ENCODE data around the gene PRDM12. TPM values are rescaled to one million over a fixed set of nuclear protein-coding genes. Genes with fewer than 3 reads are reported as not detected.
A peak's percentile ranks its signal among the peaks of the same experiment; 100 is the strongest.
"Not testable (repeated sequence)": the region's sequence is repeated elsewhere in the genome, so short reads cannot be mapped to it uniquely, and the experiment has no call there.

The PRDM12 gene
- total RNA-seq, 1 donor from 2014 or later: 0.08 TPM

DNA sequence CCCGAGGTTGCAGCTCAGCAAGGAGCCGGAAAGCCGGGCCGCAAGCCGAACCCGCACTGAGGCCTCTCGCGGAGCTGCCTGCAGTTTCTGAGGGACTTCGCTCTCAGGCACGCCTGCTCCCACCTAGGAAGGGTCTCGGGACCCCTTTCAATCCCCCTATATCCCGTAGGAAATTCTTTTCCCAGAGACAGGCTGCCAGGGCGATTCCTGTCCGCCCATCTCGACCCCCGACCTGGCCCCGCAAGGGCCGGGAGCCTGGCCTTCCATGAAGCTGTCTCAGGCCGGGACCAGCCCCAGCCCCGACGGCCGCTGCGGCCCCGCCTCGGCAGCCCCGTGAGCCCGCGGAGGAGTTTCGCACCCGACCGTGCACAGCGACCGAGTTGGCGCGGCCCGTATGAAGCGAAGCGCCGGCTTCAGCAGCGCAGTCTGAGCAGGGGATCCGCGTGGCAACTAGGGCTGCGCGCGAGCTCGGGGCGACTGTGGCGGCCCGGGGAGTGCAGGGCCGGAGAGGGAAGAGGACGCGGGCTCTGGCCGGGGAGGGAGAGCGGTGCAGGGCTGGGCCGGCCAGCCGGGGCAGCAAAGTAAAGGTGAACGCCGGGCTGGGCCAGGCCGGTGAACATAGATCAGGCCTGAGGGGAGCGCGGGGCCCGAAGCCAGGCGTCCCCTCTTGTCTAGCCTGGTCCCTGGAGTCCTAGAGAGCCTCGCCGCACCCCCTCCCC, 977 bp upstream of the PRDM12 start:
- ATAC-seq: peak; percentile 63
- DNase-seq (ENCODE audit: low spot score): no peak

- DNase-seq (ENCODE audit: low spot score) (no peak), ATAC-seq (no peak)
Measured at GRCh38 chr9:130663977-130664250, 480 bp upstream of the PRDM12 start.

- no peak for ATAC-seq
- DNase-seq (ENCODE audit: low spot score): no peak
Measured at GRCh38 chr9:130665029-130665430, 636 bp downstream of the PRDM12 start.

- ATAC-seq (peak; percentile 10), DNase-seq (ENCODE audit: low spot score) (no peak)
Measured at GRCh38 chr9:130665431-130666392, 1.3 kb downstream of the PRDM12 start.

DNA sequence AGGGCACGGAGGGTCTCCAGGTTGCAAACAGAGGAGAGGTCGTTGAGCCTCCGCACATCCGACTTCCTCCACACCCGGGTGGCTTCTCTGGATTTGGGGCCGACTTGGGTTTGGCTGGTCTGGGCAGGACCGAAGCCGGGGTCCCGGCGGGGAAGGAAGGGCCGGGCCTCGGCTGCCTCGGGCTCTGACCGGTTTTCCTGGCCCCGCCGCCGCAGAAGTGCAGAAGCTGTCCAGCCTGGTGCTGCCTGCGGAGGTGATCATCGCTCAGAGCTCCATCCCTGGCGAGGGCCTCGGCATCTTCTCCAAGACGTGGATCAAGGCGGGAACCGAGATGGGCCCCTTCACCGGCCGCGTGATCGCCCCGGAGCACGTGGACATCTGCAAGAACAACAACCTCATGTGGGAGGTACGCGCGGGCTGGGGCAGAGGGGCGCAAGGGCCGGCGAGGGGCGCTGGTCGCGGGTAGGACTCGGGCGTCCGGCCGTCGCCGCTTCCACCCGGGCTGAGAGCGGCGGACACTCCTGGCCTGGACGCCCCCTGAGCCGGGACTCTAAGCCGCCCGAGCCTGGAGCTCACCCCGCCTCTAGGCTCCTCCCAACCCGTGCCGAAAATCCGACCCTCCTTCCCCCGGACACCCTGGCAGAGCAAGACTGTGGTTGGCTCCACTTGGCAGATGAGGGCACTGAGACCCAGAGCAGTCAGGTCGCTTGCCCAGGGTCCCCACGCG, 2.2 kb downstream of the PRDM12 start:
- no peak for DNase-seq (ENCODE audit: low spot score)
- ATAC-seq: no peak

DNA sequence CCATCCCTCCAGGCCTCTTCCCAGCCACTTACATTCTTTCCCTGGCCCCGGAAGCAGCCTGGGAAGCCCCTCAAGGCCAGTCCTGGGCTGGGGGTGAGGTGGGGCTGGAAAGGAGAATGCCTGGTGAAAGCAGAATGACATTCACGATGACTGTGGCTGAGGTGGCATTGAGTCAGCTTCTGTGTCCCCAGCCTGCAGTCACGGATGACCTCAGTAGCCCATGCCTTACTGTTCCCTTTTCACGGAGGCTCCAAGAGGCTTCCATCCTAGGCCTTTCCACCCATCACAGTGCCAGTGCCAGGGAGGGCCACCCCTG, 2.7 kb downstream of the PRDM12 start:
- DNase-seq (ENCODE audit: low spot score) (no peak), ATAC-seq (no peak)

- ATAC-seq (no peak), DNase-seq (ENCODE audit: low spot score) (no peak)
Measured at GRCh38 chr9:130668196-130668595, 3.8 kb downstream of the PRDM12 start.

GRCh38 chr9:130668659-130669058, 4.3 kb downstream of the PRDM12 start:
- DNase-seq (ENCODE audit: low spot score) (no peak), ATAC-seq (no peak)

- DNase-seq (ENCODE audit: low spot score) (no peak), ATAC-seq (no peak)
Measured at GRCh38 chr9:130669965-130670364, 5.6 kb downstream of the PRDM12 start.

DNA sequence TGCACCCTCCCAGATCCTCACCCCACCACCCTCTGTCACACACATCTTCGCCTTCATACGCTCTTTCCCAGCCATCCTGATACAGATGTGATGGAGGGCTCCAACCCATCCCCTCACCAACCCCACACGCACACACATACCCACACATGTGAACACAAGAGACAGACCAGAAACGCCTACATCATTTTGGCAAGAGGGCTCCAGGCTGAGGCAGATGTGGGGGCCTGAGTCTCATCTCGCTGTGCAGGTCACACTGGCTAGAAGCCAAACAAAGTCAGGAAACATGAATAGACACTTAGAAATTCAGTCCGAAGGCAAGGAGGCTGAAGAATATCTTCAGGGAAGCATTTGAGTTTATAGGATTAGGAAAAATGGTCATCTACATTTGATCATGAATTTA, 6.2 kb downstream of the PRDM12 start:
- ATAC-seq: no peak
- DNase-seq (ENCODE audit: low spot score): no peak

- DNase-seq (ENCODE audit: low spot score): no peak
- ATAC-seq: no peak
Measured at GRCh38 chr9:130672466-130672865, 8.1 kb downstream of the PRDM12 start.

DNA sequence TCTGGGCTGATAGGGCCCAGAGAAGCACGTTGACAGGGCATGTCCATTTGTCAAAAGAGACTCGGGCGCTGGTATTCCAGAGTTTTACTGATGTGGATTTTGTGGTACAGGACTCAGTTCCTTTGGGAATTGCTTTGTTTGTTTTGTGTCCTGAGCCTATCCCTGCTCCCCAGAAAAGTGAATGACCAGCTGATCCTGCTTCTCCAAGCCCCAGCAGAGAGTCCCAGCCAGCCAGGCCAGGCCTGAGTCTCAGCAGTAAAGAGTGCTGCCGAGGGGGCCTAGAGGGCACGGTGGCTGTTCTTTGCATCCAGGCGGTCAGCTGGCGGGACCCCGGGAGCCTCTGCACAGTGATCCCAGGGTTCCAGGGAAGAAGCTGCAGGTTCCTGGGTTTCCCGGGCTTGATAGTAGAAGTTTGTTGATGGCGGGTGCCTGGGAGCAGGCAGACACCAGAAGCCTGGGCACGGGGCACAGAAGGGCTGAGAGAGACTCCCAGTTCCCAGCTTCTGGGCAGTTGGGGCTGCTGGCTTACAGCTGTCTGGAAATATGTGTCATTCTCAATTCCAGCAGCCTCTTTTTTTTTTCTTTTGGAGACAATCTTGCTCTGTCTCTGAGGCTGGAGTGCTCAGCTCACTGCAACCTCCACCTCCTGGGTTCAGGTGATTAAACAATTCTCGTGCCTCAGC, 8.7 kb downstream of the PRDM12 start:
- ATAC-seq: no peak
- DNase-seq (ENCODE audit: low spot score): no peak

GRCh38 chr9:130675396-130675795, 11.0 kb downstream of the PRDM12 start:
- no peak for ATAC-seq
- DNase-seq (ENCODE audit: low spot score): no peak

DNA sequence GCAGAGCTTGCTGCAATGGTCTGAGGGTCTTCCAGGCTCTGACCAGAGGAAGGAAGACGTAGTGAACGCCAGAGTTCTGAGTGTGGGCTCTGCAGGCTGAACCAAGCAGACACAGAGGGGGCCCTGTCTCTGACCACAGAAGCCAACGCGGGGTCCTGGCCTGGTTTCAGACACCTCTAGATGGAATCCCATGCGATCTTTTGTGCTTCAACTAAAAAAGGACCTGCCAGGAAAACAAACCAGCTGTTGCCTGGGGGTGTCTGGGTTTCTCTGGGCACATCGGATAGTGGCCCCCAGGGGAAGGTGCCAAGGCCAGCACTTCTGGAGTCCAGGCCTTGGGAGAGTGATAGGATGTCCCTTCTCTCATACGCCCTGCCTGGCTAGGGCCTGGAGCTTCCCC, 12.9 kb downstream of the PRDM12 start:
- no peak for ATAC-seq
- DNase-seq (ENCODE audit: low spot score): no peak

DNA sequence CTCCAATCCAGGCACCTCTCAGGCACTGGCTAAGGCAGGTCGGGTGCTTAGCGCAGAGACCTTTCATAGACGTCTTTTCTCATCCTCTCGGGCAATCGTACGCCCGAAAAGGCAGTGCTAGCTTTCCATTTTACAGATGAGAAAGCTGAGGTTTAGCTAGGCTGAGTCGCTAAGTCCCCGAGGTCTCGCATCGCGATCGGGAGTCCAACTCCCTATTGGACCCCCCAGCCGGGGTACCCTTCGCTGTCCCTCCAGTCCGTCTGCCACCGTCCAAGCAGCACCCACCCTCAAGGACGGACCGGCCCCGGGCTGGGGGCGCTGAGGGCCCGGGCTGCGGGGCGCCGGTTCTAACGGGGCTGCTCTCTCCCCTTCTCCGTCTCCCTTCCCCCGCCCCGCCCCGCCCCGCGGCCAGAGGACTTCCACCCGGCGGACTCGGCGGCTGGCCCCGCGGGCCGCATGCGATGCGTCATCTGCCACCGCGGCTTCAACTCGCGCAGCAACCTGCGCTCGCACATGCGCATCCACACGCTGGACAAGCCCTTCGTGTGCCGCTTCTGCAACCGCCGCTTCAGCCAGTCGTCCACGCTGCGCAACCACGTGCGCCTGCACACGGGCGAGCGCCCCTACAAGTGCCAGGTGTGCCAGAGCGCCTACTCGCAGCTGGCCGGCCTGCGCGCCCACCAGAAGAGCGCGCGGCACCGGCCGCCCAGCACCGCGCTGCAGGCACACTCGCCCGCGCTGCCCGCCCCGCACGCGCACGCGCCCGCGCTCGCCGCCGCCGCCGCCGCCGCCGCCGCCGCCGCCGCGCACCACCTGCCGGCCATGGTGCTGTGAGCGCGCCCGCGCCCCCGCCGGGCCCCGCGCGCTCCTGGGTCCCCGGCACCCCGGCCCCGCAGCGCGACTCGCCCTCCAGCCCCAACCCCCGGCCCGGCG, 16.7 kb downstream of the PRDM12 start:
- peak; percentile 73 for ATAC-seq
- peak; percentile 91 for DNase-seq (ENCODE audit: low spot score)

- DNase-seq (ENCODE audit: low spot score) (peak; percentile 60), ATAC-seq (peak; percentile 29)
Measured at GRCh38 chr9:130681769-130682420, 17.5 kb downstream of the PRDM12 start.

DNA sequence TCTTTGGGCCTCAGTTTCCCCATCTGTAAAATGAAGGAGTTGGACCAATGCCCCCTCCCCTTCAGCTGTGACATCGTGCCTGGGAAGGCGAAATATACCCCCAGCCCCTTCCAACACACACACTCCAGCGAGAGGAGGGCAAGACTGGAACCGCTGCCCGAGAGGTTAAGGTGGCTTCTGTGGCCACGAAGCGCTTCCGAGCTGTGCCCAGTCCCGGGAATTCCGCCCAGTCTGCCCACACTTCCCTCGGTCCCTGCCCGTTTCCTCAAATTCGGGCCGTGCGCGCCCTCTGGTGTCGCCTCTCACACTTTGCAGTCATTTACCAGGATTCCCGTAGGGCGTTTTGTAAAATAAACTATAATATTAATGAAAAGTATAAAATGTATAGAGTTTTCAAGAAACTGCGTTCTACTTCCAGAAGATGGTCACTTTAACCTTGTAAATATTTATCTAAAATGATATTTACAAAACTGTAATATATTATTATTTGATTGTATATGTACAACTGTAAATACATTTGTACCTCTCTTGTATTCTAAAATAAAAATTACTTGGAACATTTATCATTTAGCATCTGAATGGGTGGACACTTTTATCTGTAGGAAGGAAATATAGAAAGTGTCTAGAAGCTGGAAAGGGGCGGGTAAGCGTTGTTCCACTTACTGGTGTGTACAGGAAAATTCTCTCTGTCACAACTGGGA, 18.2 kb downstream of the PRDM12 start:
- DNase-seq (ENCODE audit: low spot score) (peak; percentile 87), ATAC-seq (peak; percentile 80)

DNA sequence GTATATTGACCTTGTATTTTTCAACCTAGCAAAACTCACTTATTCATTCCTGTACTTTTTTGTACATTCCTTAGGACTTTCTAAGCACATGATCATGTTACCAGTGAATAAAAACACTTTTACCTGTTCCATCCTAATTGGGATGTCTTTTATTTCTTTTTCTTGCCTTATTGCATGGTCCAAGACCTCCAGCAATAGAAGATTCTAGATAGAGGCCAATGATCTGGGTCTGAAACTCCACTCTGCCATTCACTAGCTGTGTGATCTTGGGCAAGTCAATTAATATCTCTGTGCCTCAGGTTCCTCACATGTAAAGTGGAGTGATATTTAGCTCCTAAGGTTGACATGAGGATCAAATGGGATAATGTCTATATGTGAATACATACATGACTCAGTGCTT, 20.7 kb downstream of the PRDM12 start:
- ATAC-seq (no peak), DNase-seq (ENCODE audit: low spot score) (no peak)

DNA sequence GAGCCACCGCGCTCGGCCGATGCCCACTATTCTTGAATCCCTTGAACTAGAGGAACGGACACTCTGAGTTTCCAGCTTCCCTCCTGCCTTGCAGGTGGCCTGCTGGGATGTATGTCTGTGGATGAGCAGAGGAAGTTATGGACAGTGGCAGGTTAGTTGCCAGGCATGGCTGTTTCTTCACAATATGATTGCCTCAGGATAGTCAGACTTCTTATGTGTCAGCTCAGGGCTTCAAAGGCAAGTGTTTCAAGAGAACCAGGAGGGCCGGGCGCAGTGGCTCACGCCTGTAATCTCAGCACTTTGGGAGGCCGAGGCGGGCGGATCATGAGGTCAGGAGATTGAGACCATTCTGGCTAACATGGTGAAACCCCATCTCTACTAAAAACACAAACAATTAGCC, 21.6 kb downstream of the PRDM12 start:
- not testable (repeated sequence) for ATAC-seq; DNase-seq (ENCODE audit: low spot score)
